LNCAP (cell line): Measurements from ENCODE around the gene PHRF1.

Experiments used
- TF ChIP-seq, protein P1 (sequence below): fragments of 450-650 bp; IDR thresholded peaks from 2 replicates; pipeline ENCODE4 v1.5.1; 2017; ENCODE audit warnings: mild to moderate bottlenecking

PHRF1 gene

DNA sequence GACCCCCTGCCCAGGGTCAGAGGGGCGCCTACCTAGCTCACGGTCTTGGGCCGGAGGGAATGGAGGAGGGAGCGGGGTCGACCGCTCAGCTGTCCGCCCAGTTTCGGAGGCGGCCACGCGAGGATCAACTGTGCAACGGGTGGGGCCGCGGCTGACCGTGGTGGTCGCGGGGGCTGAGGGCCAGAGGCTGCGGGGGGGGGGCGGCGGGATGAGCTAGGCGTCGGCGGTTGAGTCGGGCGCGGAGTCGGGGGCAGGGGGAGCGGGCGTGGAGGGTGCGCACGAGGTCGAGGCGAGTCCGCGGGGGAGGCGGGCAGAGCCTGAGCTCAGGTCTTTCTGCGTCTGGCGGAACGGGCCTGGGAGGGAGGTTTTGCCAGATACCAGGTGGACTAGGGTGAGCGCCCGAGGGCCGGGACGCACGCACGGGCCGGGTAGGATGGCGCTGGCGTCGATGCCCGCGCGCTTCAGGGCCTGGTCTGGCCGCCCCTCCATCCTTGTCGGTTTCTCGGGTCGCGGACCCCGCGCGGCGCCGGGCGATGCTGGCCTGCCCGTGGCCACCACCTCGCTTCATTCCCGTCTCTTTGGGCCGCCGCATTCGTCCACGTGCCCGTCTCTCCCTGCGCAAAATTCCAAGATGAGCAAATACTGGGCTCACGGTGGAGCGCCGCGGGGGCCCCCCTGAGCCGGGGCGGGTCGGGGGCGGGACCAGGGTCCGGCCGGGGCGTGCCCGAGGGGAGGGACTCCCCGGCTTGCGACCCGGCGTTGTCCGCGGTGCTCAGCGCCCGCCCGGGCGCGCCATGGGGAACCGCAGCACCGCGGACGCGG lies 60.5 kb downstream of the PHRF1 start, which contains the start of gene DRD4:
DRD4 (plus strand) TSS at position 759 of the 822 bp plus-strand sequence; CDS start at position 795, 36 bp downstream.
- TF ChIP-seq, protein P1, sequence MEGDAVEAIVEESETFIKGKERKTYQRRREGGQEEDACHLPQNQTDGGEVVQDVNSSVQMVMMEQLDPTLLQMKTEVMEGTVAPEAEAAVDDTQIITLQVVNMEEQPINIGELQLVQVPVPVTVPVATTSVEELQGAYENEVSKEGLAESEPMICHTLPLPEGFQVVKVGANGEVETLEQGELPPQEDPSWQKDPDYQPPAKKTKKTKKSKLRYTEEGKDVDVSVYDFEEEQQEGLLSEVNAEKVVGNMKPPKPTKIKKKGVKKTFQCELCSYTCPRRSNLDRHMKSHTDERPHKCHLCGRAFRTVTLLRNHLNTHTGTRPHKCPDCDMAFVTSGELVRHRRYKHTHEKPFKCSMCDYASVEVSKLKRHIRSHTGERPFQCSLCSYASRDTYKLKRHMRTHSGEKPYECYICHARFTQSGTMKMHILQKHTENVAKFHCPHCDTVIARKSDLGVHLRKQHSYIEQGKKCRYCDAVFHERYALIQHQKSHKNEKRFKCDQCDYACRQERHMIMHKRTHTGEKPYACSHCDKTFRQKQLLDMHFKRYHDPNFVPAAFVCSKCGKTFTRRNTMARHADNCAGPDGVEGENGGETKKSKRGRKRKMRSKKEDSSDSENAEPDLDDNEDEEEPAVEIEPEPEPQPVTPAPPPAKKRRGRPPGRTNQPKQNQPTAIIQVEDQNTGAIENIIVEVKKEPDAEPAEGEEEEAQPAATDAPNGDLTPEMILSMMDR: no peak

DNA sequence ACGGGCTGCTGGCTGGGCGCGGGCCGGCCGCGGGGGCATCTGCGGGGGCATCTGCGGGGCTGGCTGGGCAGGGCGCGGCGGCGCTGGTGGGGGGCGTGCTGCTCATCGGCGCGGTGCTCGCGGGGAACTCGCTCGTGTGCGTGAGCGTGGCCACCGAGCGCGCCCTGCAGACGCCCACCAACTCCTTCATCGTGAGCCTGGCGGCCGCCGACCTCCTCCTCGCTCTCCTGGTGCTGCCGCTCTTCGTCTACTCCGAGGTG lies 61.0 kb downstream of the PHRF1 start:
- TF ChIP-seq, protein P1: no peak

DNA sequence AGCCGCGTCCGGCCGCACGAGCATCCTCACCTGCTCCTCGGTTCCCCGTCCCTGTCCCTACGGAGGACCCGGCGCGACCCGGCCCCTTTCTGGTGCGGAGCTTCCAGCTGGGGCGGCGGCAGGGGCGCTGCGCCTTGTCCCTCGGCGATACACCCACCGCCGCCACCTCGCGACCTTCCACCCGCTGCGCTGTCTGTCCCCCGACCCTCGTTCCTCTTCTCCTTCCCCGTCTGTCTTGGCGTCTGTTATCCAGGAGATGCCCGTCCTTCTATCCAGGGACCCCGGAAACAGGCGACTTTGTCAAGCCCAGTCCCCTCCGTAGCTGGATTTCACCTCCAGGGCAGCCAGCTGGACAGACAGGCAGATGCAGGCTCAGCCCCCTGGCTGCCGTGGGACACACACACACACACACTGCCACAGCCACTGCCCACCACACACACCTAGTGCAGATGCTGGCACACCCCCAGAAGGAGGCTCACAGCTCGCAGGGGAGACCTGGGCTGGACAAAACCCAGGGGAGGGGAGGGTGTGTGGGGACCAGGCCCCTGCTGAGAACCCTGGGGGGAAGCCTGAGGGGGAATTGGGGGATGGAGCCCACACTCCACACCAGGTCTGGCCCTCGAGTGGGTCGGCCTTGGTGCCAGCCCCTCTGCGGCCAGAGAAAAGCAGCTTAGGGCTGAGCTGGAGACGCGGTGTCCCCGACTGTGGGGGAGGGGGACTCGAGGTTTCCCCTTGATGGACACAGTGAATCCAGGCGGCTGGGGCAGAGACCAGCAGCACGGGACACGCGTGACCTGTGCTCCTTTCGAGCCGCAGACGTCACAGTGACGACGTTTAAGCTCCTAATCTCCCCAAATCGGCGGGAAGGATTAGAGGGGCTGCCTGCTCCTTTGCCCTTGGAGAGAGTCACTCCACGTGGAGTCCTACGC lies 61.6 kb downstream of the PHRF1 start:
- TF ChIP-seq, protein P1: no peak

DNA sequence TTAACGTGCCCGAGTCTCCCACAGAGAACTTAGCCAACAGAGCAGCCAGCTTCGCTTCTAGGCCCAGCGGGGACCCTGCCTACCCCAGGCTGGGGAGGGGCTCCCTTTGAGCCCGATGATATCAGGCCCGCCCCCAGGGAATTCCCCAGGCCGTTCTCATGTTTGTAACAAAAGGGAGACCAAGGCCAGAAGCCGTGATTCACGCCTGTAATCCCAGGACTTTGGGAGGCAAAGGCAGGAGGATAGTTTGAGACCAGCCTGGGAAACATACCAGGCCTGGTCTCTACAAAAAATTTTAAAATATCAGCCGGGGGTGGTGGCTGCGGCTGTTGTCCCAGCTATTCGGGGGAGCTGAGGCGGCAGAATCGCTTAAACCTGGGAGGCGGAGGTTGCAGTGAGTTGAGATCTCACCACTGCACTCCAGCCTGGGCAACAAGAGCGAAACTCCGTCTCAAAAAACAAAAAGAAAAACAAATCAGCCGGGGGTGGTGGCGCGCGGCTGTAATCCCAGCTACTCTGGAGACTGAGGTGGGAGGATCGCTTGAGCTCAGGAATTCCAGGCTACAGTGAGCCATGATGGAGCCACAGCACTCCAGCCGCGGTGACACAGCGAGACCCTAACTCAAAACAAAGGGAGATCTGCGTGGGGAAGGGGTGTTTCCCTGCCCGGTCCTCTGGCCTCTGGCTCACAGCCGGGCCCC lies 62.5 kb downstream of the PHRF1 start:
- TF ChIP-seq, protein P1: no peak

DNA sequence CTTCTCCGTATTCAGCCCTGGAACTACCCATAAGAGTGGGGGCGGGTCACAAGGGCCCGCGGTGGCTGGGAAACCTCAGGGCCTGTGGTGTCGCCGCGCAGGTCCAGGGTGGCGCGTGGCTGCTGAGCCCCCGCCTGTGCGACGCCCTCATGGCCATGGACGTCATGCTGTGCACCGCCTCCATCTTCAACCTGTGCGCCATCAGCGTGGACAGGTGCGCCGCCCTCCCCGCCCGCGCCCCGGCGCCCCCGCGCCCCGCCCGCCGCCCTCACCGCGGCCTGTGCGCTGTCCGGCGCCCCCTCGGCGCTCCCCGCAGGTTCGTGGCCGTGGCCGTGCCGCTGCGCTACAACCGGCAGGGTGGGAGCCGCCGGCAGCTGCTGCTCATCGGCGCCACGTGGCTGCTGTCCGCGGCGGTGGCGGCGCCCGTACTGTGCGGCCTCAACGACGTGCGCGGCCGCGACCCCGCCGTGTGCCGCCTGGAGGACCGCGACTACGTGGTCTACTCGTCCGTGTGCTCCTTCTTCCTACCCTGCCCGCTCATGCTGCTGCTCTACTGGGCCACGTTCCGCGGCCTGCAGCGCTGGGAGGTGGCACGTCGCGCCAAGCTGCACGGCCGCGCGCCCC lies 63.2 kb downstream of the PHRF1 start:
- TF ChIP-seq, protein P1: no peak

DNA sequence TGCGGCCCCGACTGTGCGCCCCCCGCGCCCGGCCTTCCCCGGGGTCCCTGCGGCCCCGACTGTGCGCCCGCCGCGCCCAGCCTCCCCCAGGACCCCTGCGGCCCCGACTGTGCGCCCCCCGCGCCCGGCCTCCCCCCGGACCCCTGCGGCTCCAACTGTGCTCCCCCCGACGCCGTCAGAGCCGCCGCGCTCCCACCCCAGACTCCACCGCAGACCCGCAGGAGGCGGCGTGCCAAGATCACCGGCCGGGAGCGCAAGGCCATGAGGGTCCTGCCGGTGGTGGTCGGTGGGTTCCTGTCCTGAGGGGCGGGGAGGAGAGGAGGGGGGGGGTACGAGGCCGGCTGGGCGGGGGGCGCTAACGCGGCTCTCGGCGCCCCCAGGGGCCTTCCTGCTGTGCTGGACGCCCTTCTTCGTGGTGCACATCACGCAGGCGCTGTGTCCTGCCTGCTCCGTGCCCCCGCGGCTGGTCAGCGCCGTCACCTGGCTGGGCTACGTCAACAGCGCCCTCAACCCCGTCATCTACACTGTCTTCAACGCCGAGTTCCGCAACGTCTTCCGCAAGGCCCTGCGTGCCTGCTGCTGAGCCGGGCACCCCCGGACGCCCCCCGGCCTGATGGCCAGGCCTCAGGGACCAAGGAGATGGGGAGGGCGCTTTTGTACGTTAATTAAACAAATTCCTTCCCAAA lies 63.9 kb downstream of the PHRF1 start:
- TF ChIP-seq, protein P1: no peak
